Left colon (tissue), 2 donors: Measurements from ENCODE around the gene GRIA4. TPM values are rescaled to one million over a fixed set of nuclear protein-coding genes. Genes with fewer than 3 reads are reported as not detected.
"Not testable (repeated sequence)": the region's sequence is repeated elsewhere in the genome, so short reads cannot be mapped to it uniquely, and the experiment has no call there.

ENCODE experiments used
- ATAC-seq: fragments of 200-7000 bp; cut with Tn5 transposase; one replicate; pipeline ENCODE4 v1.9.1; 2020; ENCODE audit warnings: mild to moderate bottlenecking, moderate library complexity
- DNase-seq, 2 donors: peaks; one replicate each; pipeline ENCODE4 v3.0.0-alpha.2; 2020
- intact Hi-C, 2 donors: fragments of 100-400 bp; cut with DNase I in 1 of 2; cut with micrococcal nuclease in 1 of 2; formaldehyde crosslinking; loops; one replicate each; pipeline versions ENCODE4 v1.11.2 to v1.14.0; 2022; cut with DNase I, micrococcal nuclease
- total RNA-seq, 2 donors: library from RNA; stranded (reverse); fragmentation: NEBNext Ultra II Directional; extraction: Animal tissue kit (Norgen Biotek cat#: 25700); gene quantifications; one replicate each; pipeline ENCODE4 v1.2.1, GENCODE V29; 2021
- donor health status: DM: no; HTN: no; CAD: no.
- donor health status: DM: yes; HTN: yes; CAD: no.

Gene GRIA4
- total RNA-seq, 2 donors from 2014 or later, result 0.89 to 2.5 TPM

DNA sequence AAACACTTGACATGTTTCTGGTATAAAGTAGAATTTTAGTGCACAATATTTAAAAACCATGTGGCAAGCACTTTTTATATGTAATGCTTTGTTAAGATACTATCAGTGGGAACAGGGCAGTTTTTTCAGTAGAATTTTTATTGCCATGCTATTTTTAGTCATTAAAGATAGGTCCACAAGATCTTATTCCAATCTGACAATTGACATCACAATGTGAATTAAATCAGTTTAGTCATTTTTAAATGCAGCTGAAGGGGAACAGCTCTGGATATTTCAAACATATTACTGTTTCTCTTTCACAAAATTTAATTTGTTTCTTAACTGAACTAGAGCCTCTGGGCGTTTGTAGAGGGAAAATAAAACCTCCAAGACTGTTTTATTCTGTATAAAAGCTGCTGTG lies 218.0 kb downstream of the GRIA4 start:
- intact Hi-C loops, result no loop called here
- DNase-seq, result no peak
- no peak for ATAC-seq

DNA sequence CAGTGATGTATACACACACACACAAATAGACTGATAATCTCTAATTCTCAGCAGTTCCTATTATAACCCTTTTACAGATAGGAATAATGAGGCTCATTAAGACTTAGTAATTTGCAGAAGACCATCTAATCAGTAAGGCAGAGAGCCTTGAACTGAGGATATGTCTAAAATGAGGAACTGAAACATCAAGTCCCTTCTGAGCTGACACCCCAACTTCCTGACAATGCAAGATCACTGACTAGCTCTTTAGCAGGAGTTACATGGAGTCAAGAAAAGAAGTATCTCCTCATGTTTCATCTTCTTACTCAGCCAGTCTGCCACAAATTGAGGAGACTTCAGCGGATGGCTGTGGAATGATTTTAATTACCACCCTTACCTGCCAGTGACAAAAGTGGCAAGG lies 219.2 kb downstream of the GRIA4 start:
- DNase-seq (no peak), ATAC-seq (no peak)
- intact Hi-C loops, result no loop called here

DNA sequence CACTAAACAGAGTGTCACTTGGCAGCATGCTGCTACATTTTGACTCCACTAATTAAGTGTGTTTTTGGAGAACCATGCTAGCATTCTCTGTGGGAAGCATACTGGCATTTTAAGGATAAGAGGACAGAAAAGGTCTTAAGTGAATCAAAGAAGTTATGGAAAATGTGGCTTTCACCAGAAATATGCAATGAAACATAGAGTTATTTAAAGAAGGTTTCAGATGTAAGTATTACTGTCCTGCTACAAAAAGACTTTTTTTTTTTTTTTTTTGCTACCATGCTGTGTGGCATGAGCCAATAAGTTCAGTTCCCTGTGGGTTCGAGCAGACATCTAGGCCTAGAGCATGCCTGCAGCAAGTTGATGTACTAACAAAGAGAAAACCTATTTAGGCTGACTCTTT lies 224.6 kb downstream of the GRIA4 start:
- DNase-seq (no peak), ATAC-seq (no peak)
- intact Hi-C loops, result no loop called here

DNA sequence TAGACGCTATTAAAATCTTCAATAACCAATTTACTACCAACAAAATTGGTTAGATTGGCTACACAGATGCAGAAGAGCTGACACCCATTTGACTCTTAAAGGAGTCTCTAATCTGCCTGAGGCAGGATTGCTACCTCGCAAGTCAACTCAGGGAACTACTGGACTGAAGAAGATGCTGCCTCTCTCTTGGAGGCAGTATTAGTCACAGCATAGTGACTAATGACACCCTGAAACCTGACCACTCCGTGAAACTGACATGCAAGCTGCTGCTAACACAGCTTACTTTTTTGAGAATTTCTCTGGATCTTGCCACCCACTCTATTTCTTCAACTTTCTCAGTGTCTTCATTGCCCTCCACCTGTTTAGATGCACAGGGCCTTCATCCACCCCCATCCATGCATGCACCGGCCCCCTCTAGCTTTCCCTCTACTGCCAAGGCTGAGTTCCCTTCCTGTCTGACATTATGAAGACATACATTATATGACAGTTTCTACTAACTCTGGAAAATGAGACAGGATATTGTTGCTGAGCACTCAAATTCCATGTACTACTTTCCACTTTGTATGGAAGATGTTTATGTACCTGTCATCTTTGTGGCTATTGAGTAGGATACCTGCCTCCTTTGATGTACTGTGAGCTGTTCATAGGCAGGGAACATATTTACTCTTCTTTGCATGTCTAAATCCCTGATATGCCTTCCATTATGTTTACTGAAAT lies 229.0 kb downstream of the GRIA4 start:
- intact Hi-C loops, result no loop called here
- DNase-seq (no peak), ATAC-seq (no peak)

DNA sequence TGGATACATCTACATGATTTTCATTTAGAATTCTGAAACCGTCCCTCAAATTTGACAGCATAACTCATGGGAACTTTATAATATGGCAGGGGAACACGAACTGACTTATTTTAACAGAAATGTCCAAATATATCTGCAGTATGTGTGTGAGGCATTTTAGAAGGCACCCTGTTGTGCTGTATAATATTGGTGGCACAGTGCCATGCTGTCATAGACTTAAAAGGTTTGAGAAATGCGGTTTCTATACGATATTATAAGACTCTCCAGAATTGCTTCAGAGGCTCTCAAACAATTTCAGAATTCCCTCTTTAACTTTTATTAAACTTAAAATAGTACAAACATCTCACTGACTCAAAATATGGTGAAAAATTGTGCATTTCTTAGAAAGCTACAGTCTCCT lies 230.5 kb downstream of the GRIA4 start:
- ATAC-seq (no peak), DNase-seq (no peak)
- intact Hi-C loops, result no loop called here

DNA sequence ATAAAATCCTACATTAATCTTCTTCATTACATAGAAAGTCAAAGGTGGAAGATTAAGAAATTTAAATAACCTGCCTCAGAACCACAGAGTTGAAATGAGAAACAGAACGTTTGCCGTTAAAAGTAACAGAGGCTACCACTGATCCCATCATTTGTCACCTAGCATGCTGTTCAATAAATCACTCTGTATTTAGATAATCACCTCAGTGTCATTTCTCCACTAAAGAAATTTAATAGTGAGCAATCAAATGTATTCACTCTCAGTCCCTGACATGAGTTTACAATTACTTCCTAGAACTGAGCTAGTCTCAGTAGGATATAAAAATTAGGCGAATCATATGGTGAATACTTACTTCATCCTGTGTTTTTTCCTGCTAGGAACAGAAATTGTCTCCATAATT lies 242.5 kb downstream of the GRIA4 start:
- DNase-seq (no peak), ATAC-seq (no peak)
- intact Hi-C loops, result no loop called here

DNA sequence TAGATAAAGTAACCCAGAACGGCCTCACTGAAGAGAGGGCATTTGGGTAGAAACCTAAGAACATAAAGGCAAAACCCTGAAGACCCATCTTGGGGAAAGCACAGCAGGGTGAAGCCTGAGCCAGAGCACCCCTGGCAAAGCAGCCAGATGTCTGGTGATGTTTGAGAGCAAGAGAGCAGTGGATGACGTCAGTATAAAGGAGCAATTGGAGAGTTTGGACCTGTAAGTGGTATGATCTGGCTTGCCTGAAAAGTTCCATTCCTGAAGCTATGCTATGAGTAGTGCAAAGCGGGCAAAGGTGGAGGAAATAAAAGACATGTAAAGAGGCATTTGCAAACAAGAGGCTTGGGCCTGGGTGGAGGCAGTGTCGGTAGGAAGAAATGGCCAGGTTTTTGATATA lies 244.4 kb downstream of the GRIA4 start:
- ATAC-seq (no peak), DNase-seq (no peak)
- intact Hi-C loops, result no loop called here

DNA sequence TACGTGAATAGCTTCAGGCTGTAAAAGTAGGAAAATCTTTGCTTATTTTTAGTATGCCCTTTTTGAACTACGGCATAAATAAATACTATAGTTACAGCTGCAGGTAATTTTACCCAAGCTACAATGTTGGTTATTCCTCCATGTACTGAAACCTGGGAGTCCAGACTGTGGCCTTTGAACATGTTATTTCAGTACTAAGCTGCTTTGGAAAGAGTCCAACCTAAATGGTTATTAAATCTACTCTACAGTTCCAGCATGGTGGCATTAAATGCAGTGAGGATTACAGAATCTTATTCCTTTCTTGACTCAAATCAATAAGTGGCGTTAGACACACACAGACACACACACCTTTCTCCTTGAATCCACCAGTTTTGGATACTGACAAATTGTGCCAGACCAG lies 247.1 kb downstream of the GRIA4 start:
- DNase-seq, result no peak
- intact Hi-C loops, result no loop called here

DNA sequence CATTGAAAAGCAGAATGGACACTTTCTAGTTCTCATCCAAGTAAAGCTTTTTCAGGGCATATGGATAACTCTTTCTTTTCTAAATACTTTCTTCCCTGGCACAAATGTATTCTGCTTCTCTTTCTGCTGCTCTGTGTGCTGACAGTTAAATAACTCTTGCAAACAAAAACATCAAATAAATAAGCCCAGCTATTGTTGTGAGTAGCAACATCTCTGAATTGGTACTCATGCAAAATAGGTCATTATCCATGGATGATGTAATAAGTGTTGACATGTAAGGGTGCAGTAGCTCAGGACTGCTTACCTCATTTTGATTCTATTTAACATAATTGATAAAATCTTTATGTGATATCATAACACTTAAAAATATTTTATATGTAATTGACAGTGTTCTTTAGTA lies 247.9 kb downstream of the GRIA4 start:
- intact Hi-C loops, result no loop called here
- DNase-seq, result no peak
- ATAC-seq, result no peak

More for the DNA sequence above, 247.1 kb downstream of the GRIA4 start:
- ATAC-seq, result no peak

DNA sequence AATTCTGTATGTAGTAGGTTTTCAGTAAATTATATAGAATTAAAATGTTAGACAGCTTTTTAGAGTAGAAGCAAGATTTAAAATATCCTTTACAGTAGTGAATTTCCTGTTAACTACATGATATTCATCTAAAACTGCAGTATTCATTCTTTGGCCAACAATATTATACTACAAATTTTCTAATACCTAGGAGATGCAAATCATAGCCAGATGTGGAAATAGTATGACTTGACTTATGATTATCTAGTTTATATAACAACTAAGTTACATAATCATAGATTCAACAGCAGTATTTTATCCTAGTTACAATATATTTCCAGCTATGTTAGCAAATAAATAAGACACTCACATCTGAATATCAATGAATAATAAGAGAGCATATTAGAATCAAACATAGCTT lies 249.0 kb downstream of the GRIA4 start:
- DNase-seq (no peak), ATAC-seq (no peak)
- intact Hi-C loops, result no loop called here

DNA sequence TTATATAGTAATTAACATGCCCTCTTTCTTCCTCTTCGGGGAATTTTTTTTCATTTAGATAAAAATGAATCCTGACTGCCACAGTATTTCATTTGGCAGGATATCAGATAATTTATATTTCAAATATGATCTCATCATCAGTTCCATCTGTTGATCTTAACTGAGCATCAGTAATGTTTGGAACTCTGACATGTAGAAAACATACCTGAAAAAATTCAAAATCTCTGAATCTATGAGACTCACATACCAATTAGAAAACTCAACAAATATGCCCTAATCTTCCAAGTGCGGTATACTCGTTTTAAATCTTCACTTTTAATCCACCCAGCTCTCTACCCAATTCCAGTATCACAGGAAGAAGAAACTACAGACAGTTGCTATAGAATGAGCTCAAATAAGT lies 250.2 kb downstream of the GRIA4 start:
- ATAC-seq, result no peak
- intact Hi-C loops, result no loop called here
- no peak for DNase-seq

DNA sequence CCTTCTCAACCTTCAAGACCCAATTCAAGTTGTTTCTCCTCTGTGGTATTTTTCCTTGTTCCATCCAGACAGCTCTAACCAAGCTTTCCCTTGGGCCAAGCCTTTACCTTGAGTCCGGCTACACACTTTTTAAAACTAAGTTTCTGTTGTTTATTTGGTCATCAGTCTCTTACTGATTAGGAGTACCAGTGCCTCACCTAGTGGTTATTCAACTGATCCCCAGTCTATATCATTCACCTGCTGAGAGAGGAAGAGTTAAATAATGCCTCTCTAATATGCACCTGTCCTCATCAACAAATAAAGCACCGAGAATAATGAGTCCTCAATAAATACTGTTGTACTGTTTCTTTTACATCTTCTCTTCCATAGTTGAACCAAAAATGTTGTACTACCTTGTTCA lies 251.4 kb downstream of the GRIA4 start:
- intact Hi-C loops, result no loop called here
- ATAC-seq (no peak), DNase-seq (no peak)

DNA sequence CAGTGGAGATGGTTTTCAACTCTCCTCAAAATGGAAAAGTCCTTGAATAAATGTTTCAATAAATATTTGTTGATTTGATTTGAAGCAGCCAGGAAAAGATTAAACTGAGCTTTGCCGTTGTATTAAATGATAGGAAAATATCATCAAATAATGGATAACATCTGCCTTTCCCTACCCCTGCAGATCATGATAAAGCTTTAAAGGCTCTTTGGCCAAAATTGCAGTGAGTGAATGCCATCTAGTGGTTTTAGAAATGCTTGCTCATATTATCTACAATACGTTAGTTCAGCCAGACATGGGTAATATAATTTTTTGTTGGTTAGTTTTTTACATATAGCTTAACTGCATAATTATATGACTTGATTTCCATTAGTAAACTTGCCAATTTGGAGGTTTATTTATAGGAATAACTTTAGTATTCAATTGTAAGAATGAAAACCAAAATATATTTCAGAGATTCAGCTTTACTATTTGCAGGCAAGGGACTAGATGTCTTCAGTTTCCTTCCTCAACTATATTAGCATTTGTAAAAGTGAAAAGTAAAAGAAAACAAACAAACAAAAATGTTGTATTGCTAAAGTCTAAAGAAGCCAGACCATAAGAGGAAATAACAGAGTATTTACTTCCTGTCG lies 253.0 kb downstream of the GRIA4 start:
- peak; percentile 65 for ATAC-seq
- intact Hi-C loops, result no loop called here
- DNase-seq, result no peak

DNA sequence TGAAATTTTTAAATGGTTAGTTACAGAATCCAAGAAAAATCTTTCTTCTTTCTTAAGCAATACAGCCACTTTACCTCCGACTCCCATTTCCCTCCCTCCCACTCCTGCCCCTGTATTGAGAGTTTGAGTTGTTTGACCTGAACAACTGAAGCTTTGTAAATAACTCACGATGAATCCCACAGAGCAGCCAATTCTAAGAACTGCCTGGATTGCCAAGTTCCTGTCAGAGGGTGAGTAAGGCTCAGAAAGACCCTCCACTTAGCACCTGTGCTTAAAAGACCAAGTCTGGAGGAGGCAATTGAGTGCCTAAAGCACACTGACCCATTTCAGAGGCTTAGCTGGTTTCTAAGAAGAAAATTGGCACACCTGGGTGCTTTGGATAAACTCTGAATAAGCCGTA lies 253.7 kb downstream of the GRIA4 start:
- DNase-seq, result no peak
- ATAC-seq, result no peak
- intact Hi-C loops, result no loop called here

DNA sequence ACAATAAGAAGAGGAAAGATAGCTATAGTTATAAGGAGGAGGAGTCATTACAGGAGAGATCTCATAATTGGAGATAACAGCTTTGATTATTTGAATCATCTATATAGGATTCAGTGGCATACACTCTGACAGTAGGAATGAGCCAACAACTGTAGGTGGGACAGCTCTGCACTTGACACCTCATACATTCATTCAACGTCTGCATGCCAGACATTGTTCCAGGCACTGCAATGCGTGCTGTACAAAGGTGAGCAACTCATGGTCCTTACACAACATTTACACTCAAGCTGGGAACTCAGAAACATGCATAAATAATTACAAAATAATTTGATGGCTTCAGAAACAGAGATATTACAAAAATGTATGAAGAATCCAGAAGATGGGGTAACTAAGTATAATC lies 257.9 kb downstream of the GRIA4 start:
- ATAC-seq (no peak), DNase-seq (no peak)
- intact Hi-C loops, result no loop called here

DNA sequence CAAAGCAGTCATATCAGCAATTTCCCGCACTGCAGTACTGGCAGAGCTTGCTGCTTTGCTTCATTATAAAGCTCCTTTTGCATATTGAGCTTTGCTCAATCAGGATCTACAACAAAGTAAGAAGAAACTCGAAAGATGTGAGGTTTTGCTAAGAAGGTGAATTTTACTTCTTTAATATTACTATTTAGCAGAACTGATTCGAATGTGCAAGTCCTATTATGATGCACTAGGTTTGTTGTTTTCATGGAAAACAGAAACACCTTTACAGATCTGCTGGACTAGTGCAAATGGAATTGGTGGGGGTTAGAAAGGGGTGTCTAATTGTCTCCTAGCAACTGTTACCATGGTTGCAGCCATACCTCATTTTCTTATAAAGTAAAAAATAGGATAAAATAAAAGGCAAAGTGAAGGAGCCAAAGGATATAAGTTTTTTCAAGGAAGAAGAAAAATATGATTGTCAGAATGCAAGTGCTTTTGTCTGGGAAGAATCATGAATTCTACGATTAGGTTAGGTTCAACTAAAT lies 259.0 kb downstream of the GRIA4 start:
- intact Hi-C loops, result no loop called here
- DNase-seq, result no peak
- ATAC-seq, result no peak

DNA sequence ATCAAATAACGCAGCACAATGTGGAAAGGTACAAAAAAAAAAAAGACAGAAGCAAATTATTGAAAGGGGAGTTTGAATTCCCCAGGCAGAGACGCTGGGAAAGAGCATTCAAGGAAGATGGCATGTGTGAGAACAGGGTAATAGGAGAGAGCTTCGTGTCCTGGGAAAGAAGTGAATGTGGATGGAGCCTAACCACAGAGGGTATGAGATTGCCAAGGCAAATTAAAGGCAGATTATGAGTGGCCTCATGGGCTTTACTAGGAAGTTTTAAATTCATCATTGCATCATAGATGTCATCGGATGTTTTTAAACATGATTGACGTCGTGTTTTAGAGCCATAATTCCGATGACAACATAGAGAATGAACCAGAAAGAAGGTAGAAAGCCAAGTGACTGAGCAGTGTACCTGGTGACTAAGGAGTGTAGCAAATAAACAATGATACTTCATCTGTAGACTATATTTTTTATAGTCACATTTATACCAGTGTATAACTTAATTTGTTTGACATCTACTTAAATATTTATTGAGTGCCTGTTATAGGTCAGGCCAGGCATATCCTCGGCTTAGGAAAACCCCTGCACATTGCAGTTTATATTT lies 260.7 kb downstream of the GRIA4 start:
- DNase-seq (no peak), ATAC-seq (no peak)
- intact Hi-C loops, result no loop called here

DNA sequence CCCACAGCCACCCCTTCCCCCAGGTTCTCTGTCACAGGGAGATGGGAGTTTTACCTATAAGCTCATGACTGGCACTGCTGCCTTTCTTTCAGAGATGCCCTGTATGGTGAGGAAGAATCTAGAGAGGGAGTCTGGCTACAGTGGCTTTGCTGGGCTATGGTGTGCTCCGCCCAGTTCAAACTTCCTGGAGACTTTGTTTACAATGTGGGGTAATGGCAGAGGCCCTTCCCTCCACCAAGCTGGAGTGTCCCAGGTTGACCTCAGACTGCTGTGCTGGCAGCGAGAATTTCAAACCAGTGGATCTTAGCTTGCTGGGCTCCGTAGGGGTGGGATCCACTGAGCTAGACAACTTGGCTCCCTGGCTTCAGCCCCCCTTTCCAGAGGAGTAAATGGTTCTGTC lies 268.6 kb downstream of the GRIA4 start:
- ATAC-seq (peak; percentile 89), DNase-seq (peak in 1 of 2 donors; percentile 11)
- intact Hi-C loops, result no loop called here

DNA sequence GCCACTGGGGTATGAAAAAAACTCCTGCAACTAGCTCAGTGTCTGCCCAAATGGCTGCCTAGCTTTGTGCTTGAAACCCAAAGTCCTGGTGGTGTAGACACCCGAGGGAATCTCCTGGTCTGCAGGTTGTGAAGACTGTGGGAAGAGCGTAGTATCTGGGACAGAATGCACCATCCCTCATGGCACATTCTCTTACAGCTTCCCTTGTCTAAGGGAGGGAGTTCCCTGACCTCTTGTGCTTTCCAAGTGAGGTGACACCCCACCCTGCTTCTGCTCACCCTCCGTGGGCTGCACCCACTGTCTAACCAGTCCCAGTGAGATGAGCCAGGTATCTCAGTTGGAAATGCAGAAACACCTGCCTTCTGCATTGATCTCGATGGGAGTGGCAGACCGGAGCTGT lies 269.1 kb downstream of the GRIA4 start:
- ATAC-seq, intact Hi-C loops, DNase-seq: not testable (repeated sequence)

DNA sequence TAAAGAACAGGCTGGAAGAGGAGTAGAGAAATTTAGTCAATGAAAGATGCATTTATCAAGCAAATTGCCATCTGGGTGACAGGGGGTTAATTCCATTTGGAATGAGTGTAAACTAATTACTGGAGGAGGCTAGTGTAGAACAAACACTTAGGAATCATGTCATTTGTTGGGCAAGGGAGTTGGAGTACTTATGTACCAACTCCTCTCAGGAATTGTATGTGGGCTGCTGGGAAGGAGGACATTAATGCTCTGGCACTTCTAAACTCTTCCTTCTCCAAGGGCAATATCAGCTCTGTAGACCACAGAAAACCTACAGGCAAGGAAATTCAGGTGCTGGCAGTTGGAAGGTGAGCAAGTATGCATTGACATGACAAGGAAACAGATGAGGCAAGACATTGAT lies 271.2 kb downstream of the GRIA4 start:
- no peak for ATAC-seq
- DNase-seq, result no peak
- intact Hi-C loops, result no loop called here
